OCI-LY1 (cell line): ENCODE results near the gene SUMO4.

Source experiments
- CTCF ChIP-seq: fragments of 200-600 bp; sonication (generic), shearing (Covaris generic); IDR thresholded peaks from 2 replicates; pipeline ENCODE4 v1.5.1; 2017; ENCODE audit warnings: mild to moderate bottlenecking, antibody characterized with exemption, low read length, moderate library complexity, mixed read lengths
- EZH2 ChIP-seq: fragments of 200-600 bp; sonication (generic), shearing (Covaris generic); IDR thresholded peaks from 2 replicates; pipeline ENCODE4 v1.8.0; 2017; ENCODE audit warnings: borderline replicate concordance, mixed run types, mild to moderate bottlenecking, antibody characterized with exemption, low read length, moderate library complexity, mixed read lengths

- no peak for TF ChIP-seq CTCF
- TF ChIP-seq EZH2 = no peak
Measured at GRCh38 chr6:149414009-149414408, 13.9 kb downstream of the SUMO4 start.
